ENCODE results near the gene IGSF21.
"Not testable (repeated sequence)": the region's sequence is repeated elsewhere in the genome, so short reads cannot be mapped to it uniquely, and the experiment has no call there.

IGSF21 gene

GRCh38 chr1:18398791-18399530, 291.4 kb downstream of the IGSF21 start:
- DNase-seq (ENCODE audit: low read depth, low spot score): no peak

DNA sequence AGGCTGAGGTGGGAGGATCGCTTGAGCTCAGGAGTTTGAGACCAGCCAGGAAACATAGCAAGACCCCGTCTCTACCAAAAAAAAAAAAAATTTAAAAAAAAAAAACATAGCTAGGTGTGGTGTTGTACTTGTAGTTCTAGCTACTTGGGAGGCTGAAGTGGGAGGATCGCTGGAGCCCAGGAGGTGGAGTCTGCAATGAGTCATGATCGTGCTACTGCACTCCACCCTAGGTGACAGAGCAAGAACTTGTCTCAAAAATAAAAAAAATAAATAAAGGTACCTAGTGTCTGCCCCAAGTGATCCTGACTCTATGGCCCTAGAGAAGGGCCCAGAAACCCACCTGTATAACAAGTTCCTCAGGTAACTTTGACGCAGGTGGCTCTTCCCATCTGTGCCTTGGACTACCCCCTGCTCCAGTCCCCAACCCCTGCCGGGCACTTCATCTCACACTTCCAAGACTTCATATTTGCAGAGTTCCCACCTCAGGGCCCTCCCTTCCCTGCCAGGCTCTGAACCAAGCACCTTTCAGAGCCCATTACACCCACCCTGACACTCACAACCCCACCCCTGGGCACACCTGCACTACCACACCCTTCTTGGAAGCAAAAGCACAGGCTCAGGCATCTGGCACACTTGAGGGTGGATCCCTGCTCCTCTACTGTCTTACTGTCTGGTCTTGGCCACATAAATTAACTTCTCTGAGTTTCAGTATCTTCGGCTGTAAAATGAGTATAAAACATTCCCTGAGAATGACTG, 292.9 kb downstream of the IGSF21 start:
- no peak for DNase-seq (ENCODE audit: low read depth, low spot score)

DNA sequence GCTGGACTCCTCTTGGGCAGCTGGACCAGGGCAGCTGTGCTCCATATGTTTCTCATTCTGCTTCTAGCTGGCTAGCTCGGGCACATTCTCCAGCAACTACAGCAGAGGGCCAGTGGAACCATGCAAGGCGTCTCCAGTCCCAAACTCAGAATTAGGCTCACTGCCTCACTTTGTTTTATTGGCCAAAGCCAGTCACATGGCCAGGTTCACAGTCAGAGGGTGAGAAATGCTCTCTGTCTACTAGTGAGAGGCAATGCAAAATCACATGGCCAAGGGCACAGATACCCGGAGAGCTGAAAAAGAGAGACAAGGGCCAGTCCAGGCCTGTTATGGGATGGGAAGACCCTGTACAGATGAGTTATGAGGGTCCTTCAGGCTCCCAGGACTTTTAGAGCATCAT, 294.3 kb downstream of the IGSF21 start:
- no peak for DNase-seq (ENCODE audit: low read depth, low spot score)

DNA sequence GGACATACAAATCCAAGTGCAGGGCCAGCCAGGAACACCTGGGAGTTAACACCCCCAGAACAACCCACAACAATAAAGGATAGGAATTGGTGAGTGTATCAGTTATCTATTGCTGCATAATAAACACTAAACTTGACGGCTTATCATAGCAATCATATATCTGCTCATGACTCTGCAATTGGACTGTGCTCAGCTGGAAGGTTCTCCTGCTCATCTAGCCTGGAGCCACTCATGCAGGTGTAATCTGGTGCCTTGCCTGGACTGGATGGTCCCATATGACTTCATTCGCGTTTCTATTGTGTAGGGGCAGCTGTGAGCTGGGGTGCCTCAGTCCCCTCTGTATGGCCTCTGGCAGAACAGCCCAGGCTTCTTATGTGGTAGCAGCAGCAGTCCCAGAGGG, 296.9 kb downstream of the IGSF21 start:
- no peak for DNase-seq (ENCODE audit: low read depth, low spot score)

- no peak for DNase-seq (ENCODE audit: low read depth, low spot score)
Measured at GRCh38 chr1:18407166-18408045, 299.8 kb downstream of the IGSF21 start.

- DNase-seq (ENCODE audit: low read depth, low spot score): no peak
Measured at GRCh38 chr1:18408656-18409370, 301.2 kb downstream of the IGSF21 start.

DNA sequence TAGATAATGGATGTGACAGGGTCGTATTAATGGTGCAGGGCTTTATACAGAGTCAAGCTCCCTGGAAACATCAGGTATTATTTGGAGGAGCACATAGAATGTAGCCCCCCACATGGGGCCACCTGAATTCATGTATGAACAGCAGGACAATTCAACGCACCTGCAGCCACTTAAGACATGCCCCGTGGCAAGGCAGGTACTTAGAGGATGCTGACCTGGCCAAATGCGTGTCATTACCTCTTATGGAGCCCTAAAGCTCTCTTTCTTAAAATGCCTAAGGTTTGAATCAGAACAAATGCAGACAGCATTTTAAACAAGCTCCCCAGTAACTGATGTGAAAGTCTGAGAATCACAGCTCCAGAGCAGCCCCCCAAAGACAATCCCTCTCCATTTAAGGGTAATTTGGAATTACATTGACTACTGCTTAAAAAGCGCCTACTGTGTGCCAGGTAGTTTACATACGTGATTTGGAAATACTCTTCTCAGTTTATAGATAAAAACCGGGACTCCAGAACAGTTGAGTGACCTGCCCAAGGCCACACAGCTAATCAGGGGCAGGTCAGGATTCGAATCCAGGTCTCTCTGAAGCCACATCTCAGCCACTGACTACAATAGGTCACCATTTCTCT, 302.1 kb downstream of the IGSF21 start:
- no peak for DNase-seq (ENCODE audit: low read depth, low spot score)

- no peak for DNase-seq (ENCODE audit: low read depth, low spot score)
Measured at GRCh38 chr1:18410407-18410806, 302.8 kb downstream of the IGSF21 start.

DNA sequence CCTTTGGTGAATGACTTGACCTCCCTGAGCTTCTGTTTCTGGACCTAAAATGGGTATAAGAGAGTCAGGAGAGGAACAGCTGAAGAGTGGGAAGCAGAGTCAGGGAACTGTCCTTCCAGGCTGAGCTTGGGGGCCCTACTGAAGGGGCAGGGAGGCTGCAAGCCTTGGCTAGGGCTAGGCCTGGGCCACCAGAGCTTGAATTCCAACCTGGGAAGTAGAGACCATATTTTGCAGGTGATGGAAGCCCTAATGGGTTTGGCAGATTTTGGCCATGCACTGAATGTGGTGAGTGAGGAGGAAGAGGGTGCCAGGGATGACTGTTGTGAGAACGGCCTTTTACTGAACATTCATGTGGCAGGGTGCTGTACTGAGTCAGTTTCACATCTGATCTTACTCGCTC, 303.7 kb downstream of the IGSF21 start:
- DNase-seq (ENCODE audit: low read depth, low spot score): no peak

- no peak for DNase-seq (ENCODE audit: low read depth, low spot score)
Measured at GRCh38 chr1:18411820-18412641, 304.4 kb downstream of the IGSF21 start.

- DNase-seq (ENCODE audit: low read depth, low spot score): no peak
Measured at GRCh38 chr1:18412882-18413353, 305.3 kb downstream of the IGSF21 start.

DNA sequence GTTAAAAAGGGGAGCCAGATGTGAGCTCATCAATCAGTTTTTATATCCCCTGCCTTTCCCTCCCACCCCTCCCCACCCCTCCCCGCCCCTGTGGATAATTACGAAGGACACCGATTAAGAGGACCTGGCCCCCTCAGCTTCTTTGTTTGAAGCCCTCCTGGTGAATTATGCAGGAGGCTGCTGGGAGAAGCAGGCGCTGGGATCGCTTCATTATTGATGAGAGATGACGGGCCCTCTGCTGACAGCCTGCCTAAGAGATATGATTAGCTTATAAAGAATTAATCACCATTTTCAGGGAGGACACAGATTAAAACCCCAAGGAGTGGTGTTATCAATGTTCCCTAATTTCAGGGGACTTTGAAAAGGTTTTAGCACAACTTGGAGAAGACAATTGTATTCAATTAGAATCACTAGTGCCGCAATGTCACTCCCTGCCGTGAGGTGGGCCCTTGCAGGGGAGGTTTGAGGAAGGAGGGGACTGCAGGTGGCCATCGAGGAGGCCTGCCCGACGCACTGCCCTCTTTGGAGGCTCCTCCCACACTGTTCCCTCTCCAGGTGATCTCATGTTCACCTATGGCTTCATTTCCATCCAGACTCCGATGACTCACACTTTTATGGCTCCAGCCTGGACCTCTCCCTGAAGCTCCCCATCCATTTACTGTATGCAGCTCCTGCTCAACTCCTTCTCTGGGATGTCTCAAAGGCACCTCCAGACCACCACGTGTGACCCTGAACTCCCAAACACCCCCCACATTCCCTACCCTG, 306.1 kb downstream of the IGSF21 start:
- no peak for DNase-seq (ENCODE audit: low read depth, low spot score)

- DNase-seq (ENCODE audit: low read depth, low spot score): no peak
Measured at GRCh38 chr1:18414321-18414720, 306.7 kb downstream of the IGSF21 start.

- DNase-seq (ENCODE audit: low read depth, low spot score): no peak
Measured at GRCh38 chr1:18414872-18415447, 307.4 kb downstream of the IGSF21 start.

DNA sequence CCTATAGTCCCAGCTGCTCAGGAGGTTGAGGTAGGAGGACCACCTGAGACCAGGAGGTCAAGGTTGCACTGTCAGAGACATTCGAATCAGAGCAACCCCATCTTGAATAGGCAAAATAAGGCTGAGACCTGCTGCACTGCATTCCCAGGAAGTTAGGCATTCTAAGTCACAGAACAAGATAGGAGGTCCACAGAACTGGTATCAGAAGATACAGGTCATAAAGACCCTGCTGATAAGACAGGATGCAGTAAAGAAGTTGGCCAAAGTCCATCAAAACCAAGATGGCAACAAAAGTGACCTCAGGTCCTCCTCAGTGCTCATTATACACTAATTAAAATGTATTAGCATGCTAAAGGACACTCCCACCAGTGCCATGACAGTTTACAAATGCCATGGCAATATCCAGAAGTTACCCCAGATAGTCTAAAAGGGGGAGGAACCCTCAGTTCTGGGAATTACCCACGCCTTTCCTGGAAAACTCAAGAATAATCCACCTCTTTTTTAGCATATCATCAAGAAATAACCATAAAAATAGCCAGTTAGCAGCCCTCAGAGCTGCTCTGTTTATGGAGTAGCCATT, 307.9 kb downstream of the IGSF21 start:
- DNase-seq (ENCODE audit: low read depth, low spot score): no peak

- DNase-seq (ENCODE audit: low read depth, low spot score): not testable (repeated sequence)
Measured at GRCh38 chr1:18416126-18416525, 308.5 kb downstream of the IGSF21 start.

DNA sequence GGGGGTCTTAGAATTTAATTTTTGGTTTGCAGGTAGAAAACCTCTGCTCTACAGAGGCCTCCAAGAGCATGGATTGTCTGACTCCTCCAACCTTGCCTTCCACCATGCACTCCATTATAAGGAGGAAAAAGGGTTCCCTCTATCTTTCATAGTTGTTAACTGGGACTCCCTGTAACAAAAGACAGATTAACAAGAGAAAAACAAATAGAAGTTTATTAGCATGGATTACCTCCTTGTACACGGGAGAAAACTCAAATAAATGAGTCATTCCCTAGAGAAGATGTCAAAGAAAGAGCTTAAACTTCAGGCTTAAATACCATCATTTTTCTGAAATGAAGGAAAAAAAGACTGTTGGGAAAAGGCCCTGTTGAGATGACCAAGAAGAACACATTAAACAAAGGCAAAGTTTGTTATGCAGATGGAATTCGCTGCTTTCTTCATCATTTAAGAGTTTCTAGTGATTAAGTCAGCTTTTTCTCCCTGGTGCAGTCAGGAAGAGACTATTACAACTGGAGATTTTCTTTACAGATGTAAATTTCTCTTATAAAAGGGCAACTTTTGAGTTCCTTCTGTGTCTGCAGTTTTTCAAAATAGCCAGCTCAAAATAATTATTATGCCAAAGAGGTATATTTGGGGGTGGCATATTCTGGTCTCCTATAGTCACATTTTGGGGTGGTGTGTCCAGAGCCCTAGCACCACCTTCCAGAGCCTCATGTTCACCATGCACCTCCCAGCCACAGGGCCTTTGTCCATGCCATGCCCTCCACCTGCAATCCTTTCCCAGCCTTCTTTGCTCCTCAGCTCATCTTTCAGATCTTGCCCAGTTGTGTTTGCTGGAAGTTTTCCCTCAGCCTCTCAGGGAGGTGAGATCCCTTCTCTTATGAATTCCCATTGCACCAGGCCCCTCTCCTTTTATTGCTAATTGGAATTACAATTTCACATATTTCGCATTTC, 310.0 kb downstream of the IGSF21 start:
- no peak for DNase-seq (ENCODE audit: low read depth, low spot score)
